GM21390 (cell line): ENCODE measurements around the gene MRAP2.

Experiments used
- ATAC-seq: cut with Tn5 transposase; IDR thresholded peaks from one replicate; pipeline ENCODE4 v1.9.1; 2021; ENCODE audit not compliant: unreplicated experiment

MRAP2 gene

DNA sequence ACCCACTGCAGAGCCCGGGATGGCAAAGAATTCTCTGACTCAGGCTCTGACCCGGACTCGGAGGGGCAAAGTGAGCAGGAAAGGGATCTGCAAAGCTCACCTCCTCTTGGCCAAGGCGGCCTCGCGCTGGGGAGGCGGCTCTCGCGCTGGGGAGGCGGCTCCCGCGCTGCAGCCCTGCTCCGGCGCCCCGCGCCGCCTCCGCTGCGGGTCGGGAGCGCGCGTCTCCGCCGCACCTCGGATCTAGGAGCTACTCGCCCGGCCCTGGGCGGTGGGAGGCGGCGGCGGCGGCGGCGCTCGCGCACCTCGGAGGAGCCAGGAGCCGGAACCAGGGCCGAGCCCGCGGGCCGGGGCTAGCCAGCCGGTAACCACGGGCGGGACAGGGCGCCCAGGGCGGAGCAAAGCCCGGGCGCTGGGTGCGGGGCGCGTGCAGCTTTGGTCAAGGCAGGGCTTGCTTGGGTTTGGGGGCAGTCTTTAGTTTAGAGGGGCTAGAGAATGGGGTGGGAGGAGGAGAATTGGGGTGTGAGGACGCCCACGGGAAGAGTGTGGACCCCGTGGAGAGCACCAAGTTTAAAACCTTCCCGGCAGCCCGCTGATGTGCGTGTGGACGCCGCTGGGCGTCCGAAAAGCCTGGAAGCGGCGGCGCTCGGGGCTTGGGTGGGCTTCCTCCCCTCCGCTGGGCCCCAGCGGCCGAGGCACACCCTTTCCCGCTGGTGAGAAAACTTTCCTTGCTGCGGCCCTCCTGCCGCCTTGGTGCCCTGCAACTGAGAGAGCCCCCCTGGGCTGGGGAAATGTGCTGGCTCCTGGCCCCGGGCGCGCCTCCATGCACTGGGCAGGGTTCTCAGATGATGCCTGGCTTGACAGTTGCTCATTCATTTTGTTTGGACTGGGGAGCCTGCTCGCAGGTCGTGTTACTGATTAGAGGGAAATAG, at the start of gene MRAP2:
MRAP2 (plus strand) TSS at position 250 of the 929 bp plus-strand sequence. CDS start 21,547 bp downstream, outside the sequence.
- ATAC-seq: peak; percentile 58

GRCh38 chr6:83984411-83984810, 49.2 kb upstream of the MRAP2 start:
- ATAC-seq: no peak

DNA sequence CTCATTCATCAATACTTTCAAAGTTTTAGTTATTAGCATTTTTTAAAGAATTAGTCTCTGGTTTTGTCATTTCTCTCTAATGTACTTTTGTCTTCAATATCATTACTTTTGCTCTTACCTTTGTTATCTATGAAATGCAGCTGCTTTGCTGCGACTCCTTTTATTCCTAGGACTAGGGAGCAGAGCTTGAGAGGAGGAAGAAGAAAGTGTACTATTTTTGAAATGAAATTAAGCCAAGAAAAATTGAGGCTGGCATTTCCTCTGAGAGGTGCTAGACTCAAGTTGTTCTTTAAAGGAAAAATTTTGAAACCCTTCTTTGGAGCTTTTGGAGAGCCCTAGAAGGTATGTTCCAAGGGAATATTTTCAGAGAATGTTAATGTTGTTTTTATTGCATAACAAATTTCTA, 48.3 kb upstream of the MRAP2 start:
- no peak for ATAC-seq

GRCh38 chr6:83985715-83986114, 47.9 kb upstream of the MRAP2 start:
- ATAC-seq: no peak

DNA sequence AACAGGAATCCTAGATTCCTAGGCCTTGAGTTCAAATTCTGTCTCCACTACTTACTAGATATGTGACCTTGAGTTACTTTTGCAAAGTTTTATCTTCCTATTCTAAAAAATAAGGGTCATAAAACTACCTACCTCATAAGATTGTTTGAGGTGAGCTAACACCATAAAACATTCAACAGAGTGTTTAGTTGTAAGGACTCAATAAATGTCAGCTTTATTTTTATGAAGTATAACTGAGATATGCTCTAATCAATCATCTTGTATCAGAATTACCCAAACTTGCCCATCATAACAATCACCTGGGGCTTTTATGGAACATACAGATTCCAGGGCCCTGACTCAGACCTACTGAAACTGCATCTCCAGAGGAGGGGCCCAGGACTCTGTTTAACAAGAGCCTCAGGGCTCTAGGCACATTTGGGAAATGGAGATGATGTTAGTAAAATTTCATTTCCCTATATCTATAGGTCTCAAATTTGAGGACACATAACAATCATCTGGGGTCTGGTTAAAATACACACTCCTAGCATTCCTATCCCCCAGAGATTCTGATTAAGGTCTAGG, 35.5 kb upstream of the MRAP2 start:
- ATAC-seq: no peak

DNA sequence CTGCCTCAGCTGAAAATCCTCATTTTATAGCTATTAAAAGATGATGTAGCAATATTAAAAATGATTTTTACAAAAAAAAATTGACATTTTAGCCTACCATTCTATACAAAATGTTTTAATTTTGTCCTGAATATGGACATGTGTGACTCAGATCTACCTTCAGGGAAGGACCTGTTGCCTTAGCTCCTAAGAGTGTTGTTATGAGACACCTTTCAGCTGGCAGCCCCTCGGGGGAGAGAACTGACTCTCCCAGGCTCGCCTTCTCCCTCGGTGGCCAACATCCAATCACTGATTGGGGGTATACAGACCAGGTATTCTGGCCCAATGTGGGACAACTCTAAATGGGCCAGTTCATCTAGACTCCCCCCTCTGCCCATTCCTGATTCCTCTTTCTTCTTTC, 32.5 kb upstream of the MRAP2 start:
- ATAC-seq: no peak

DNA sequence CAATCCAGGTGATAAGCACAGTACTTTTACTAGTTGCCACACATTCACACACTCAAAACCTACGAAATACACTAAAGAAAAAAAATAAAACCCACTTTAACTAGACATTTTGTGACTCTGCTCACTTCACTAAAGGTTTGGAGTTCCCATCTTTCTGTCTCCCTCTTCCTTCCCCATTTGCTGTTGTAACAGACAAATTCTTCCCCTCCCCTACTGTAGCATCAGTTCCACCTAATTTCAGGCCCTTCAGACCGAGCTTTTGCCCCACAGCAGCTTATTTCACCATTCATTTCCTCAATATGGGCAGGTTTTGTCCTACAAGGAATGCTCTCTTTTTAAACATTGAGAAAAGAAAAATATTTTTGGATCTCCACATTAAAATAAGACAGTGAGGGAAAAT, 31.3 kb upstream of the MRAP2 start:
- ATAC-seq: no peak

DNA sequence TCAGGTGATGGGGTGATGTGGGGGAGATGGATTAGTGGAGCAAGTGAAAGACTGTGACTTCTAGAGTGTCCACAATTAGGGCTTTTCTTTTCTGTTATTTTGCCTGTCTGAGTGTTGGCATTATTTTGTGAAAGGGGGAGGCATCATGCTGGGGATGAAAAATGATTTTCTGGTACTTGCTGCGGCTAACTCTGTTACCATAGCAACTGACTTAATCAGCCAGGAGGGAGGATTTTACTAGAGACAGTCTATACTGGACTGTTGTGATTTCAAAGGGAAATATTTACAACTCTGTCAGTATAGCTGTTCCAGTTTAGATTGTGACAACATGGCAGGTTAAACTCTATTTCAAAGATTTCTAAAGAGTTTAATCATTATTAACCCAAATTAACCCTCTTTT, 30.4 kb upstream of the MRAP2 start:
- ATAC-seq: no peak

DNA sequence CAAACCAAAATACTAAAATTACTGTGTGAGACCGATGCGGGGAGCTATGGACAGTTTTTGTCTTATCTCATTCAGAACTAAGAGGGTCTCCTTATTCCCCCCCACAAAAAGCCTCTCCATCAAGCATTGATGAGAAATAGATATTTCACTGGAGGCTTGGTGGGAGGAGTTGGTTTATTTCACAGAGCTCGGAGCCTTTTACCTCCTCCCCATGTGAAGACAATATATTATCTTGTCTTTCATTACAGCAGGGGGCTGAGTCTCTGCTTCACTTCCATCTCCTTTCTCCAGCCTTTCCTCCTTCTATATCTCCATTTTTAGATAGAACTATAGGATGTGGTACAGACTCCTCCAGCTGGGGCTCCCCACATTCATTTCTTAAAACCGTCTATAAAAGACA, 29.9 kb upstream of the MRAP2 start:
- ATAC-seq: no peak

- ATAC-seq: no peak
Measured at GRCh38 chr6:84007871-84008270, 25.7 kb upstream of the MRAP2 start.

GRCh38 chr6:84013354-84013753, 20.2 kb upstream of the MRAP2 start:
- no peak for ATAC-seq

GRCh38 chr6:84013931-84014330, 19.6 kb upstream of the MRAP2 start:
- no peak for ATAC-seq

DNA sequence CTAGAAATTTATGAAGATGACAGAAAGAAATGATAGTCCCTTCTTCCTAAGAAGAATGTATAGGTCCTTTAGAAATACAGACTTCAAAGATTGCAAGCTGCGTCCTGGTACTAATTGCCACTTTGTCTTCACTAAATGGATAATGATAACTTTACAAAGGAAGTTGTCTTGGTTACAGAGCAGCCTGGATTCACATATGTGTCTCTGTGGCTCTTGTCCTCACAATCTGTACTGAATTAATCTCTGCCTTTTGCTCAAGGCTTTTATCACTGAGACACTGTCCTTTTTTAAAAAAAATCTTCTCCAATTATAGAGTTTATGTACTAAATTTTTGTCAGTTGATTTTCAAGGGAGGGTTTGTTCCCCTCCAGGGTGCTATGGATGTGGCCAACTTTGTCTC, 17.5 kb upstream of the MRAP2 start:
- ATAC-seq: no peak

DNA sequence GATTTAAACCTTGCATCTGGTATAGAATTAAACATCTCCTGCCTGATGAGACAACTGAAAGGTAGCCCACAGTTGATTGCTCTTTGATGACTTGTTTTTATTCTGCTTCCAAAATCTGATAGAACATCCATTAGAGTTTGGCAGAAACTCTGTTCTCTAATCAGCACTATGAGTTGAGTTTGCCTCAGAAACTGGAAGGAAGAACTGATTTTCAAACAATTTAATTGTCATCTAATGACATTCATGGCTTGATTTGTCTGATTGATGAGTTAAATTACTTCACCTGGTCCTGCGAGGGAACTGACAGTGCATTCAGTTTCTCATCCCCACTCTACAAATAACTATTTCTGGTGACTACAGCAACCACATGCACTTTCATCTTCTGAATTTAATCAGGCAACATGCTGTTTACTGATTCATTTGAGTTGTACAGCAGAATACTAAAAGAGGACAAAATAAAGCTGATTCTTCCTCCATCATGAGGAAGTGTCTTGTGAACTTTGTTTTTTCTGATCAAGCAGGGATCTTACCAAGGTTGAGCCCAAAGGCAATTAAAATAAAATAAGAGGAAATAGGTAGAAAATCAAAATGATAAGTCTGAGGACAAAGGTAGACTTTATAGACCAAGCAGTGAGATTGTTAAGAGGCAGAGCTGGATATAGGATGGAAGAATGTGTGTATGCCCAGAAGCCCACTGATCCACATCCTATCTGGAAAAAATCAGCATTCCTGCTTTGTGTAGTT, 15.7 kb upstream of the MRAP2 start:
- peak; percentile 86 for ATAC-seq

DNA sequence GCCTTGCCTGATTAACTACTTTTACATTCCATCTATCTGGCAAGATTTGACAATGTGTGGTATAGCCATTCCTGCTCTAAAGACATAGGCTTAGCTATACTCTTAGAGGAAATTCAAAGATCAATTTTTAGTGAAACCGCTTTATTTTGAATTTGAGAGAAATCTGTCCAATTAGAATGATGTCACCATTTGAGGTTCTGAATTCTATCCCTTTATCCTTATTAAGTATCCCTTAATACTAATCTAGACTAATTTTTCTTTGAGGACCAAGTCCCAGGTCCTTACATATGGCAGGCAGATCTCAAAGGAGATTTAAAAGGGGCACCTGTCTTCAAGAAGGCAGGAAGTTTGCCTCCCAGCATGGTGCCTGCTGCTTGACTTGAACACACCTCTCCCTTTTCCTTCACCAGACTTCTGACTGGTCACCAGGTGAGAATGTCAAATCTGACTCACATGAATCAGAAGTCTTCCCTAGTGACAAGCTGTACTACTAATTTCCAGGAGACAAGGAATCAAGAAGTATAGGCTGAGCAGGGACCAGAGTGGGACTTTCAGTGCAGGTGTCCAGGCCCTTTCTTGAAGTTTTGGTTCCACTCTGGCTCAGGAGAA, 15.0 kb upstream of the MRAP2 start:
- no peak for ATAC-seq

GRCh38 chr6:84019141-84019841, 14.3 kb upstream of the MRAP2 start:
- ATAC-seq: no peak

GRCh38 chr6:84019842-84020211, 13.7 kb upstream of the MRAP2 start:
- no peak for ATAC-seq

GRCh38 chr6:84021625-84022024, 11.9 kb upstream of the MRAP2 start:
- ATAC-seq: no peak

- ATAC-seq: no peak
Measured at GRCh38 chr6:84026721-84027164, 6.8 kb upstream of the MRAP2 start.

DNA sequence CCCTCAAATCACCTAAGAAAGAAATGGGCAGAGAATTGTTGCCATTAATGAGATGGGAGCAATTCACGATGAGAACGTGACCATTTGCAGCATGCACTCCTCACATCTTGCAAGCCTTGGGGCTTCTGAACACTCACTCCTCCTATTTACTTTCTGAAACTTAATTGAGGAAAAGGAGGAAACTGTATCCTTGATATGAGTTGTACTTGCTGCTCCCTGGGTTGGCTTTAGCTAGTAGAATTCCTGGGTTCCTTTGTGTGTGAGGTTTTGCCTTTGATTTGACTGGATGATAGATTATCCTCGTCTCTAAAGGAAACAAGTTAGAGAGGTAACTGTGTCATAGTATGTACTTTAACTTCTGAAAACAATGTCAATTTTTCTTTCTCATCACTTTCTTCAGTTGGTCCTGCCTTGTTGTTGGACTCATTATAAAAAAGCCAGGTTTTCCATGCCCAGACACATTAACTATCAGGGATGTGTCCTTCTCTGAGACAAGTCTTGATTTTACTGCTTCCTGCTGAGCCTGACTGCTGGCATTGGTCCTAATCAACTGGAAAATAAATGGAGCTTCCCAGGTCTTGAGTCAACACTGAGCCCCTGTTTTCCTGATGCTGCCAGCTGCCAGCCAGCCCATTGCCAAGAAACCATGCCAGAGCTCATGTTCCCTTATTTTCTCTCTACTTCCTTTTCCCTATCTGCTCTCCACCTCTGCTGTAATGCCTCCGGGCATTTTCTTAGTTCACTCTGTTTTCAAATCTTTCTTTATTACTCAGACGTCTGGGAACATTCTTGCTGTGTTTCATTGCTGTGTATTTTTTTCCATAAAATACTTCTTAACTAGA, 6.0 kb upstream of the MRAP2 start:
- ATAC-seq: no peak
